Breast epithelium (tissue), 3 donors: ENCODE measurements around the gene SRCAP.

ENCODE experiments used
- POLR2A ChIP-seq: fragments of 450-650 bp; IDR thresholded peaks from one replicate; pipeline ENCODE4 v1.6.1; 2016; ENCODE audit warnings: antibody characterized with exemption, mild to moderate bottlenecking, moderate library complexity
- POLR2AphosphoS5 ChIP-seq, 3 donors: sonication (generic); formaldehyde crosslinking; IDR thresholded peaks; one replicate each; pipeline ENCODE4 v1.6.1; 2017; ENCODE audit warnings: antibody characterized with exemption in 3 of 3
- TF ChIP-seq, protein P1 (sequence below), 3 donors: fragments of 450-650 bp; IDR thresholded peaks; one replicate each; pipeline ENCODE4 v1.5.1; 2016 to 2017; ENCODE audit warnings: antibody characterized with exemption in 3 of 3, mild to moderate bottlenecking in 3 of 3, moderate library complexity in 3 of 3

DNA sequence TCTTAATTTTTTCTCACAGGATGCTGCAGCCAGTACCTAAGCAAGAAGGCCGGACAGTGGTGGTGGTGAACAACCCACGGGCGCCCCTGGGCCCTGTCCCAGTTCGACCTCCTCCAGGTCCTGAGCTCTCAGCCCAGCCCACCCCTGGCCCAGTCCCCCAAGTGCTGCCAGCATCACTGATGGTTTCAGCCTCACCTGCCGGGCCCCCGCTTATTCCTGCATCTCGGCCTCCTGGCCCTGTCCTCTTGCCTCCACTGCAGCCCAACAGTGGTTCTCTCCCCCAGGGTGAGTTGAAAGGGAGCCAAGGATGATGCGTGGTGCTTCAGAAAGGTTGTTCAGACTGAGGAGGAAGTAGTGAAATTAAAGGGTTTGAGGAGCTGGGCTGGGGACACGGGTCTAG is 21.7 kb downstream of the SRCAP start:
- TF ChIP-seq POLR2A (no peak), POLR2AphosphoS5 (IDR thresholded peaks at IDR 0.05) (no peak)
- TF ChIP-seq, protein P1, sequence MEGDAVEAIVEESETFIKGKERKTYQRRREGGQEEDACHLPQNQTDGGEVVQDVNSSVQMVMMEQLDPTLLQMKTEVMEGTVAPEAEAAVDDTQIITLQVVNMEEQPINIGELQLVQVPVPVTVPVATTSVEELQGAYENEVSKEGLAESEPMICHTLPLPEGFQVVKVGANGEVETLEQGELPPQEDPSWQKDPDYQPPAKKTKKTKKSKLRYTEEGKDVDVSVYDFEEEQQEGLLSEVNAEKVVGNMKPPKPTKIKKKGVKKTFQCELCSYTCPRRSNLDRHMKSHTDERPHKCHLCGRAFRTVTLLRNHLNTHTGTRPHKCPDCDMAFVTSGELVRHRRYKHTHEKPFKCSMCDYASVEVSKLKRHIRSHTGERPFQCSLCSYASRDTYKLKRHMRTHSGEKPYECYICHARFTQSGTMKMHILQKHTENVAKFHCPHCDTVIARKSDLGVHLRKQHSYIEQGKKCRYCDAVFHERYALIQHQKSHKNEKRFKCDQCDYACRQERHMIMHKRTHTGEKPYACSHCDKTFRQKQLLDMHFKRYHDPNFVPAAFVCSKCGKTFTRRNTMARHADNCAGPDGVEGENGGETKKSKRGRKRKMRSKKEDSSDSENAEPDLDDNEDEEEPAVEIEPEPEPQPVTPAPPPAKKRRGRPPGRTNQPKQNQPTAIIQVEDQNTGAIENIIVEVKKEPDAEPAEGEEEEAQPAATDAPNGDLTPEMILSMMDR (IDR thresholded peaks at IDR 0.05) = no peak
